Urinary bladder (tissue), 4 donors: Measurements from ENCODE around the gene MBD6. TPM values are rescaled to one million over a fixed set of nuclear protein-coding genes. Genes with fewer than 3 reads are reported as not detected.
"Not testable (repeated sequence)": the region's sequence is repeated elsewhere in the genome, so short reads cannot be mapped to it uniquely, and the experiment has no call there.

Experiments
- DNase-seq: peaks from one replicate; pipeline ENCODE4 v3.0.0-alpha.2; 2015; ENCODE audit errors: extremely low spot score
- H3K27ac ChIP-seq: one replicate; pipeline ENCODE4 v1.5.1; 2013; ENCODE audit warnings: low read depth, mild to moderate bottlenecking, moderate library complexity
- H3K36me3 ChIP-seq: one replicate; pipeline ENCODE4 v1.6.1; 2013; ENCODE audit warnings: mild to moderate bottlenecking, moderate library complexity; ENCODE audit not compliant: insufficient read depth
- H3K4me1 ChIP-seq: one replicate; pipeline ENCODE4 v1.6.1; 2013; ENCODE audit warnings: mild to moderate bottlenecking, moderate library complexity; ENCODE audit not compliant: insufficient read depth
- H3K4me3 ChIP-seq: one replicate; pipeline ENCODE4 v1.5.1; 2013; ENCODE audit warnings: low read depth, low read length
- WGBS: extraction: QIAGEN DNeasy Blood & Tissue Kit; methylation state at CpG from one replicate; pipeline ENCODE4 v1.1.7; 2013; 5-methylcytosine and 5-hydroxymethylcytosine counted together
- polyA plus RNA-seq: library from polyadenylated mRNA; stranded (reverse); fragments of 200-250 nt; gene quantifications from one replicate; pipeline ENCODE4 v1.2.3, GENCODE V29; 2013
- small RNA-seq: library from RNA; depleted of rRNA; stranded (forward); fragments of <200 nt; gene quantifications from one replicate; pipeline ENCODE3, GENCODE V24; 2014
- total RNA-seq: library from RNA; depleted of rRNA; stranded (reverse); fragments of >200 nt; gene quantifications from one replicate; pipeline ENCODE4 v1.2.3, GENCODE V29; 2014
- donor health status: healthy with polysubstance abuse.
- donor health status: healthy.

Gene MBD6
- total and polyA plus RNA-seq, 2 donors: 9.6 to 31.1 TPM

- DNase-seq: no peak
- H3K36me3 ChIP-seq: no peaks in the 10 kb centered on the region
- H3K4me3 ChIP-seq: no peak overlapping the region
- 63% methylated on average over 6 of the region's 6 CpGs for WGBS
- no peak overlapping the region for H3K27ac ChIP-seq
- no peaks in the 10 kb centered on the region for H3K4me1 ChIP-seq
Observed at GRCh38 chr12:57568838-57569237, 46.2 kb downstream of the MBD6 start.

- Histone ChIP-seq H3K4me3 (no peak overlapping the region), H3K4me1 (no peaks in the 10 kb centered on the region), H3K36me3 (no peaks in the 10 kb centered on the region), H3K27ac (no peak overlapping the region)
- 88% methylated on average over 18 of the region's 18 CpGs for WGBS
- no peak for DNase-seq
Observed at GRCh38 chr12:57569858-57570257, 47.2 kb downstream of the MBD6 start.

GRCh38 chr12:57570438-57570837 lies 47.8 kb downstream of the MBD6 start:
- not testable (repeated sequence) for H3K27ac ChIP-seq, H3K36me3 ChIP-seq, DNase-seq, H3K4me1 ChIP-seq, H3K4me3 ChIP-seq
- 84% methylated on average over 13 of the region's 13 CpGs for WGBS

- H3K36me3 ChIP-seq: no peaks in the 10 kb centered on the region
Observed at GRCh38 chr12:57571926-57572762, 49.5 kb downstream of the MBD6 start.

GRCh38 chr12:57574795-57575194 lies 52.2 kb downstream of the MBD6 start:
- 85% methylated on average over 10 of the region's 10 CpGs for WGBS

More at GRCh38 chr12:57571926-57572762, 49.5 kb downstream of the MBD6 start:
- DNase-seq: no peak
- Histone ChIP-seq H3K4me3 (no peak overlapping the region), H3K27ac (no peak overlapping the region), H3K4me1 (no peaks in the 10 kb centered on the region)
- 86% methylated on average over 12 of the region's 12 CpGs for WGBS

GRCh38 chr12:57575771-57576612 lies 53.4 kb downstream of the MBD6 start:
- Histone ChIP-seq H3K36me3 (no peaks in the 10 kb centered on the region), H3K4me3 (no peak overlapping the region), H3K4me1 (no peaks in the 10 kb centered on the region), H3K27ac (no peak overlapping the region)
- DNase-seq: no peak
- WGBS: 84% methylated on average over 12 of the region's 12 CpGs

More at GRCh38 chr12:57574795-57575194, 52.2 kb downstream of the MBD6 start:
- H3K4me1 ChIP-seq: no peaks in the 10 kb centered on the region
- no peak for DNase-seq
- H3K27ac ChIP-seq: no peak overlapping the region
- no peak overlapping the region for H3K4me3 ChIP-seq
- H3K36me3 ChIP-seq: no peaks in the 10 kb centered on the region

GRCh38 chr12:57576613-57577160 lies 54.1 kb downstream of the MBD6 start:
- no peak overlapping the region for H3K27ac ChIP-seq
- DNase-seq: no peak
- WGBS: 69% methylated on average over 9 of the region's 9 CpGs
- no peak overlapping the region for H3K4me3 ChIP-seq
- no peaks in the 10 kb centered on the region for H3K4me1 ChIP-seq
- no peaks in the 10 kb centered on the region for H3K36me3 ChIP-seq

GRCh38 chr12:57577981-57578758 lies 55.5 kb downstream of the MBD6 start:
- Histone ChIP-seq H3K4me3 (no peak overlapping the region), H3K4me1 (no peaks in the 10 kb centered on the region), H3K36me3 (no peaks in the 10 kb centered on the region), H3K27ac (no peak overlapping the region)
- DNase-seq: no peak
- WGBS: 82% methylated on average over 12 of the region's 12 CpGs

GRCh38 chr12:57579011-57579410 lies 56.4 kb downstream of the MBD6 start:
- Histone ChIP-seq H3K27ac (no peak overlapping the region), H3K4me3 (no peak overlapping the region), H3K4me1 (no peaks in the 10 kb centered on the region), H3K36me3 (no peaks in the 10 kb centered on the region)
- WGBS: 69% methylated on average over 2 of the region's 2 CpGs
- DNase-seq: no peak

Small RNA genes within 50 kb of the gene (small RNA-seq; reads per million reads assigned to genes)
- gene MIR616: not detected

Other genes with a start within 250 kb of the MBD6 start
- 37.0 TPM for gene R3HDM2, start 91.8 kb upstream of the MBD6 start, total RNA-seq
- gene R3HDM2, start 91.8 kb upstream of the MBD6 start, polyA plus RNA-seq: 28.0 TPM
- gene INHBC, start 88.0 kb upstream of the MBD6 start, total RNA-seq: not detected
- 0.05 TPM for gene INHBC, start 88.0 kb upstream of the MBD6 start, polyA plus RNA-seq
- gene INHBE, start 67.5 kb upstream of the MBD6 start, total RNA-seq: not detected
- gene INHBE, start 67.5 kb upstream of the MBD6 start, polyA plus RNA-seq: 0.09 TPM
- 11.5 TPM for gene GLI1, start 63.0 kb upstream of the MBD6 start, total RNA-seq
- 11.5 TPM for gene GLI1, start 63.0 kb upstream of the MBD6 start, polyA plus RNA-seq
- 2.9 TPM for gene ARHGAP9, start 43.0 kb upstream of the MBD6 start, total RNA-seq
- 5.2 TPM for gene ARHGAP9, start 43.0 kb upstream of the MBD6 start, polyA plus RNA-seq
- gene MARS1, start 34.8 kb upstream of the MBD6 start, total RNA-seq: 55.1 TPM
- gene MARS1, start 34.8 kb upstream of the MBD6 start, polyA plus RNA-seq: 59.9 TPM
- gene DDIT3, start 2.3 kb upstream of the MBD6 start, total RNA-seq: 15.4 TPM
- 58.0 TPM for gene DDIT3, start 2.3 kb upstream of the MBD6 start, polyA plus RNA-seq
- gene DCTN2, start 24.4 kb downstream of the MBD6 start, total RNA-seq: 70.8 TPM
- gene DCTN2, start 24.4 kb downstream of the MBD6 start, polyA plus RNA-seq: 195 TPM
- 1.5 TPM for gene KIF5A, start 27.2 kb downstream of the MBD6 start, total RNA-seq
- gene KIF5A, start 27.2 kb downstream of the MBD6 start, polyA plus RNA-seq: 1.3 TPM
- gene PIP4K2C, start 68.4 kb downstream of the MBD6 start, total RNA-seq: 9.5 TPM
- 26.8 TPM for gene PIP4K2C, start 68.4 kb downstream of the MBD6 start, polyA plus RNA-seq
- 29.8 TPM for gene DTX3, start 82.0 kb downstream of the MBD6 start, total RNA-seq
- 64.3 TPM for gene DTX3, start 82.0 kb downstream of the MBD6 start, polyA plus RNA-seq
- gene ARHGEF25, start 88.6 kb downstream of the MBD6 start, total RNA-seq: 64.1 TPM
- 158 TPM for gene ARHGEF25, start 88.6 kb downstream of the MBD6 start, polyA plus RNA-seq
- 3.6 TPM for gene B4GALNT1, start 110.4 kb downstream of the MBD6 start, total RNA-seq
- gene B4GALNT1, start 110.4 kb downstream of the MBD6 start, polyA plus RNA-seq: 2.7 TPM
- 137 TPM for gene OS9, start 171.3 kb downstream of the MBD6 start, total RNA-seq
- 257 TPM for gene OS9, start 171.3 kb downstream of the MBD6 start, polyA plus RNA-seq
- gene AGAP2, start 215.9 kb downstream of the MBD6 start, total RNA-seq: 1.4 TPM
- 1.8 TPM for gene AGAP2, start 215.9 kb downstream of the MBD6 start, polyA plus RNA-seq
- 42.1 TPM for gene TSPAN31, start 222.2 kb downstream of the MBD6 start, total RNA-seq
- 48.6 TPM for gene TSPAN31, start 222.2 kb downstream of the MBD6 start, polyA plus RNA-seq
- gene CDK4, start 229.5 kb downstream of the MBD6 start, total RNA-seq: 71.7 TPM
- gene CDK4, start 229.5 kb downstream of the MBD6 start, polyA plus RNA-seq: 89.9 TPM
- 4.0 TPM for gene MARCHF9, start 232.3 kb downstream of the MBD6 start, total RNA-seq
- 12.2 TPM for gene MARCHF9, start 232.3 kb downstream of the MBD6 start, polyA plus RNA-seq
- gene CYP27B1, start 244.3 kb downstream of the MBD6 start, total RNA-seq: 0.16 TPM
- gene CYP27B1, start 244.3 kb downstream of the MBD6 start, polyA plus RNA-seq: 0.57 TPM
- 4.9 TPM for gene METTL1, start 249.3 kb downstream of the MBD6 start, total RNA-seq
- 16.1 TPM for gene METTL1, start 249.3 kb downstream of the MBD6 start, polyA plus RNA-seq
- gene EEF1AKMT3, start 249.8 kb downstream of the MBD6 start, total RNA-seq: 11.9 TPM
- 9.7 TPM for gene EEF1AKMT3, start 249.8 kb downstream of the MBD6 start, polyA plus RNA-seq